ENCODE results near the gene C17orf78.

DNA sequence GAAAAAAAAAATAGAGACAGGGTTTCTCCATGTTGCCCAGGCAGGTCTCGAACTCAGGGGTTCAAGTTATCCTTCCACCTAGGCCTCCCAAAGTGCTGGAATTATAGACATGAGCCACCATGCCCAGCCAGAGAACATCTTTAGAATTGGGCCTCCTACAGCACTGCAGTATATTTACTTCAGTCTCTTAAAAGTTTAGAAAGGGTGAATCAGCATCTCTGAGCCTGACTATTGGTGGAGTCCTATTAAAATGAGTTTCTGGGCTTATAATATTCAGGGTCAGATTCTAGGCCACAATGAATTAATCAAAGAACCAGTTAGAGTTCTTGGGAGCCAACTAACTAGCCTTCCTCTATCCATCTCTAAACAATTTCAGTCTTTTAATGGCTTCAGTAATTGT is 53.7 kb downstream of the C17orf78 start:
- TF ChIP-seq, protein P1, sequence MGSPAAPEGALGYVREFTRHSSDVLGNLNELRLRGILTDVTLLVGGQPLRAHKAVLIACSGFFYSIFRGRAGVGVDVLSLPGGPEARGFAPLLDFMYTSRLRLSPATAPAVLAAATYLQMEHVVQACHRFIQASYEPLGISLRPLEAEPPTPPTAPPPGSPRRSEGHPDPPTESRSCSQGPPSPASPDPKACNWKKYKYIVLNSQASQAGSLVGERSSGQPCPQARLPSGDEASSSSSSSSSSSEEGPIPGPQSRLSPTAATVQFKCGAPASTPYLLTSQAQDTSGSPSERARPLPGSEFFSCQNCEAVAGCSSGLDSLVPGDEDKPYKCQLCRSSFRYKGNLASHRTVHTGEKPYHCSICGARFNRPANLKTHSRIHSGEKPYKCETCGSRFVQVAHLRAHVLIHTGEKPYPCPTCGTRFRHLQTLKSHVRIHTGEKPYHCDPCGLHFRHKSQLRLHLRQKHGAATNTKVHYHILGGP (tag by site-specific recombination; IDR thresholded peaks at IDR 0.05): no peak
- TF ChIP-seq, protein P2, sequence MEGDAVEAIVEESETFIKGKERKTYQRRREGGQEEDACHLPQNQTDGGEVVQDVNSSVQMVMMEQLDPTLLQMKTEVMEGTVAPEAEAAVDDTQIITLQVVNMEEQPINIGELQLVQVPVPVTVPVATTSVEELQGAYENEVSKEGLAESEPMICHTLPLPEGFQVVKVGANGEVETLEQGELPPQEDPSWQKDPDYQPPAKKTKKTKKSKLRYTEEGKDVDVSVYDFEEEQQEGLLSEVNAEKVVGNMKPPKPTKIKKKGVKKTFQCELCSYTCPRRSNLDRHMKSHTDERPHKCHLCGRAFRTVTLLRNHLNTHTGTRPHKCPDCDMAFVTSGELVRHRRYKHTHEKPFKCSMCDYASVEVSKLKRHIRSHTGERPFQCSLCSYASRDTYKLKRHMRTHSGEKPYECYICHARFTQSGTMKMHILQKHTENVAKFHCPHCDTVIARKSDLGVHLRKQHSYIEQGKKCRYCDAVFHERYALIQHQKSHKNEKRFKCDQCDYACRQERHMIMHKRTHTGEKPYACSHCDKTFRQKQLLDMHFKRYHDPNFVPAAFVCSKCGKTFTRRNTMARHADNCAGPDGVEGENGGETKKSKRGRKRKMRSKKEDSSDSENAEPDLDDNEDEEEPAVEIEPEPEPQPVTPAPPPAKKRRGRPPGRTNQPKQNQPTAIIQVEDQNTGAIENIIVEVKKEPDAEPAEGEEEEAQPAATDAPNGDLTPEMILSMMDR (tag by site-specific recombination; IDR thresholded peaks at IDR 0.05): no peak
- TF ChIP-seq, protein P3, sequence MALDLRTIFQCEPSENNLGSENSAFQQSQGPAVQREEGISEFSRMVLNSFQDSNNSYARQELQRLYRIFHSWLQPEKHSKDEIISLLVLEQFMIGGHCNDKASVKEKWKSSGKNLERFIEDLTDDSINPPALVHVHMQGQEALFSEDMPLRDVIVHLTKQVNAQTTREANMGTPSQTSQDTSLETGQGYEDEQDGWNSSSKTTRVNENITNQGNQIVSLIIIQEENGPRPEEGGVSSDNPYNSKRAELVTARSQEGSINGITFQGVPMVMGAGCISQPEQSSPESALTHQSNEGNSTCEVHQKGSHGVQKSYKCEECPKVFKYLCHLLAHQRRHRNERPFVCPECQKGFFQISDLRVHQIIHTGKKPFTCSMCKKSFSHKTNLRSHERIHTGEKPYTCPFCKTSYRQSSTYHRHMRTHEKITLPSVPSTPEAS (tag by site-specific recombination; IDR thresholded peaks at IDR 0.05): no peak
- TF ChIP-seq ZFP41 (tag by site-specific recombination; IDR thresholded peaks at IDR 0.05; ENCODE audit: borderline replicate concordance): no peak
